Anterior cingulate cortex (tissue), 58 donors: Measurements from ENCODE around the gene PTPN13.
"Not testable (repeated sequence)": the region's sequence is repeated elsewhere in the genome, so short reads cannot be mapped to it uniquely, and the experiment has no call there.

Experiments
- DNase-seq, 58 donors: peaks; one replicate each; lab custom pipeline; 2025; lab: John Stamatoyannopoulos, UW

PTPN13 gene

DNA sequence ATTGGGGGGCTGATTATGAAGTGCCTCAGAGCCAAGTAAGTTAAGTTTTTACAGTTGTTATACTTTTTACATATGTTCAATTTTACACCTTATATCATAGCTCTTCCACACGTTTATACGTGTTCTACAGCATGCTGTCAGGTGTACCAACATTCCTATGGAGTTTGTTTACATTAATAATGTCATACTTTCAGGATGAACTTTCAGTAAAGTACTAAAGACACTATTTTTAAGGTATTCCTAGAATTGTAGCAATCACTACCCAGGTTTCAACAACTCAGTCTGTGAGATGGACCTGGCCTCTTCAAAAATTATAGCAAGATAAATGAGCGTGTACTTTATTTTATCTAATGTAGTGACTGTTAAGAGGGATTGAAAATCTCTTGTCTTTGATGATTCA lies 92.6 kb downstream of the PTPN13 start:
- no peak for DNase-seq

DNA sequence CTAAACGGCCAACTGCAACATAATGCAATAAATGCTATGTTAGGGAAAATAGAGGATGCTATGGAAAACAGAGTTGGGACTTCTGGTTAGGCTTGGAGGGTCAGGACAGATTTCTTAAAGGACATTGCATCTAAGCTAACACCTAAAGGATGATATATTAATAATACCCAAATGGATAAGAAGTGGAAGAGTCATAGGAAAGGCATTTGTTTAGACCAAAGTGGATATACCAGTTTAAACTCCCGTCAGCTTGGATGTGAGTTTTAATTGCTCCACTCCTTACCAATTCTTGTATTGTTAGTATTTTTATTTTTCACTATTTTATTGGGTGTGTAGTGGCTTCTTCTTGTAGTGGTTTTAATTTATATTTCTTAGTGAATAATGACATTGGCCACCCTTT lies 93.9 kb downstream of the PTPN13 start:
- DNase-seq: no peak

DNA sequence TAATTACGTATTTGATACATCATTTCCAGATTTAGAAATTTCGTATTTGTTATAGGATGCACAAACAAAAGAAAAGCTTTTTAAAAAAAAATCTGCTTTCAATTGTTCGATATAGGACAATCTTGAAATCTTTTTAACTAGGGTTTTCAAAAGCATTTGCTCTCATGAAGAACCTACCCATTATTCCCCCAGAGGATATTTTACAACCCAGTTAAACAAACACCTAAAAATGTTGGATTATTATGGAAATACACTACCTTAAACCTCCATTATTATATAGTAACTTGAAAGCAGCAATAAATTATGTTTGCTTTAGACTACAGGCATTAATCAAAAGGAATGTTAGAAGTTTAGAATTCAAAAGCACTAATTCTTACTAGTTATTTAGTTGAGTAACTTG lies 110.5 kb downstream of the PTPN13 start:
- DNase-seq: no peak

GRCh38 chr4:86706923-86707597 lies 112.9 kb downstream of the PTPN13 start:
- peak in 1 of 58 donors; percentile 1 for DNase-seq

DNA sequence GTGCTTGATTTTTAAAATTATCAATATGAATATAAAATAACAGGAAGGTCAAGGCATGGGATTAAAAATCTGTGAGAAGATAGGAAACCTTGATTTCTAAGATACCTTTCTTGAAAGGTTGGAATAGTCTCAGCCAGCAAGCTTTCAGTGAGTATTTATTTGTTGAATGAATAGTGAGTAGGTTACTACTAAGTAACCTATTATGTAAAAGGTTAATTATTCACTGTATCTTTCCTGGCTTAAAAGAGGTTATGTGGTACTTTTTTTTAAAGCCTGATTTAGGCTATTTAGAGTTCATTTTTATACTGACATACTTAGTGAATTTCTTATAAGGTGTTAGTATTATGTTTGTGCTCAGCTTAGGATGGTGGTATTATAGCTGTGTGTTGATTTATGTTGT lies 123.5 kb downstream of the PTPN13 start:
- DNase-seq: no peak

DNA sequence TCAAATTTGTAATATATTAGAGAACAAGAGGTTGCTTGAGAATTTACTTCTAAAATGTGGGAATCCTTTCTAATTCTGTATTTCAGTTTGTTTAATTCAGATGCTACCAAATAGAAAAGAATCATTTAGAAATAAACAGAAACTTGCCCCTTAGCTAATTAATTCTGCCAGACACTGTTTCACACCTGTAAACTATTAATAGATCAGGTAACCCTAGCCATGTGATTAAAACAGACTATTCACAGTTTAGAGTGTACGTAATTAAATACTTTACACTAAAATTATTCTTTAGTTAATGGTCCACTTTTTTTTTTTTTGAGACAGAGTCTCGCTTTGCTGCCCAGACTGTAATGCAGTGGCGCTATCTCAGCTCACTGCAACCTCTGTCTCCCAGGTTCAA lies 124.0 kb downstream of the PTPN13 start:
- DNase-seq: no peak

- DNase-seq: not testable (repeated sequence)
Measured at GRCh38 chr4:86719149-86719548, 125.0 kb downstream of the PTPN13 start.

DNA sequence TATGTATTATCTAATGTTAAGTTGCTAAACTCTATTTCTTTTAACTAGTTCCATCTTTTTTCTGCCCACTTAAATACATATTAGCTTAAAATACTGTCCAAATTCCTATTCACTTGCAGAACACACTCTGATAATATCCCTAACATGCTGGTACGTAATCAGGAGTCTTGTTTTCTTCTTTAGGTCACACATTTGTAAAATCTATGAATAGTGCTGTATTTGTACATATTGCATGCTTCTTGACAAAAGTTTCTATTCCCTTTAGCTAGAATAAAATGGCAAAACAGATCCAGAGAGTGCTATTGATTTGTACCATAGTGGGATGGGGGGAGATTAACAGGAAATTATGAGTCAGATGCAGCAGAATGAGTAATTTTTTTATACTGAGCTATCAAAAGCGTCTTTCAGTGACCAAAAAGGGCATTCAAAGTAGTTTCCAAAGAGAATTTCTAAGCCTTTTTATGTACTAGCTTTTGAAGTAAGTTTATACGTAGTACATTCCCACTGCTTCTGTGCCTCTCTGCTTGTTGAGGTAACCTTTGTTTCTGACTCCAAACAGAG lies 126.5 kb downstream of the PTPN13 start:
- DNase-seq: peak in 1 of 58 donors; percentile 33

DNA sequence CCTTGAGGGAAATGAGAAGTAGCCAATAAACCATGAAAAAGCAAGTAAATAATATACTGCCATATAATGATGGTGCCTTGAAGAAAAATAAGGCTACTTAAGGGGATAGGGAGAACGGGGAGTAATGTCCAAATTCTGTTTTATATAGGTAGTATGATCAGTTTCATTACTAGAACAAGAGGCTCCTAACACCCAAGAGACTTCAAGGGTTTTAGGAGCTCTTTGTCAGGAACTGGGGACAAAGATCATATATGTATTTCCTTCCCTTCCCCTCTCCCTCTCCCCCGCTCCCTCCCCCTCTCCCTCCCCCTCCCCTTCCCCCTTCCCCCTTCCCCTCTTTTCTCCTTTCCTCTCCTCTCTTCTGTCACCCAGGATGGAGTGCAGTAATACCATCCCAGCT lies 127.3 kb downstream of the PTPN13 start:
- DNase-seq: no peak

- DNase-seq: peak in 26 of 58 donors; percentile 0 to 57 (median 14)
Measured at GRCh38 chr4:86730310-86730709, 136.2 kb downstream of the PTPN13 start.

GRCh38 chr4:86737244-86737643 lies 143.1 kb downstream of the PTPN13 start:
- no peak for DNase-seq

- DNase-seq: no peak
Measured at GRCh38 chr4:86741846-86742245, 147.7 kb downstream of the PTPN13 start.

GRCh38 chr4:86744570-86744969 lies 150.5 kb downstream of the PTPN13 start:
- no peak for DNase-seq

DNA sequence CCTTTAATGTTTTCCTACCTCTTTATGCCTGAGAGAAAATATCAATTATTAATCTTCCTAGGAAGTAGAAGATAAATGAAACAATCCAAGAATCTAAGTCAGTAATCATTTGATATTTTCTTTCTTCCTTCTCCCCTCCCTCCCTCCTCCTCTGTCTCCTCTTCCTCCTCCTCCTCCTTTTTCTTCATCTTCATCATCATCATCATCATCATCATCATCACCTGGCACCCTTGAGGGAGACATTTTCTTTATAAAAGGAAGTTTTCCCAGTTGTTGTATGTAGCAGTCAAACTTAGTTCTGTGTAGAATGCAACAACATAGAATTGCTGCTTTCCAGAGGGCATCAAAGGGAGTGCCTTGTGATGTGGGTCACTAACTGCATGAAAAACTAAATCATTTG lies 155.0 kb downstream of the PTPN13 start:
- DNase-seq: no peak

- no peak for DNase-seq
Measured at GRCh38 chr4:86755388-86755787, 161.3 kb downstream of the PTPN13 start.

- DNase-seq: no peak
Measured at GRCh38 chr4:86757468-86757867, 163.4 kb downstream of the PTPN13 start.

DNA sequence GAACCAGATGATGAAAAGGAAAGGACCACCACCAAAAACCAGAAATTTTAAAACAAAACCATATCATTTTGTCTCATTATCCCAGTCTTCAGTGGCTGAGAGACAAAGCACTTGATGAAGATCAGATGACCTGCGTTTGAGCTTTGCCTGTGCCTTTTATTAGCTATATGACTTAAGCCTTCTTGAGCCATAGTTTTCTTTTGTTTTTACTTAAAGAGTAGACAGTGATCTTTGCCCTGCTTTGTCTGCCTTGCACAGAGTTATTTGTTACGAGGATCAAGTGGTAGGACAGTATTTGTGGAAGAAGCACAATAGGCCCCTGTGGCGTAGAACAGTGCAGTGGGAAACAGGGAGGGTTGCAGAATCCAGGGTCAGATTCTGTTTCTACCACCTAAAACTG lies 165.2 kb downstream of the PTPN13 start:
- DNase-seq: no peak

DNA sequence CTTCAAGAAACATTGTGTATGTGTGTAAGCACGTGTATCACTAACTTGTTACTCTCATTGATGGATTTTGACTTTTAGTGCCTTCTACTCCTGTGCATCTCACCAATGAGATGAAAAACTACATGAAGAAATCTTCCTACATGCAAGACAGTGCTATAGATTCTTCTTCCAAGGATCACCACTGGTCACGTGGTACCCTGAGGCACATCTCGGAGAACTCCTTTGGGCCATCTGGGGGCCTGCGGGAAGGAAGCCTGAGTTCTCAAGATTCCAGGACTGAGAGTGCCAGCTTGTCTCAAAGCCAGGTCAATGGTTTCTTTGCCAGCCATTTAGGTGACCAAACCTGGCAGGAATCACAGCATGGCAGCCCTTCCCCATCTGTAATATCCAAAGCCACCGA lies 168.5 kb downstream of the PTPN13 start:
- no peak for DNase-seq

DNA sequence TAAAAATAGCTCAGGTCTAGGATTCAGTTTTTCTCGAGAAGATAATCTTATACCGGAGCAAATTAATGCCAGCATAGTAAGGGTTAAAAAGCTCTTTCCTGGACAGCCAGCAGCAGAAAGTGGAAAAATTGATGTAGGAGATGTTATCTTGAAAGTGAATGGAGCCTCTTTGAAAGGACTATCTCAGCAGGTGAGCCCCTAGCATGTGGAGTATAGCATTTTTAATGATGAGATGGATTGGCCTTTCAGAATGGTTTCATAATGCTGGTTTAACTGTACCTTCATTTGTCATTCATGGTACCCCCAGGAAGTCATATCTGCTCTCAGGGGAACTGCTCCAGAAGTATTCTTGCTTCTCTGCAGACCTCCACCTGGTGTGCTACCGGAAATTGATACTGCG lies 175.7 kb downstream of the PTPN13 start:
- no peak for DNase-seq

DNA sequence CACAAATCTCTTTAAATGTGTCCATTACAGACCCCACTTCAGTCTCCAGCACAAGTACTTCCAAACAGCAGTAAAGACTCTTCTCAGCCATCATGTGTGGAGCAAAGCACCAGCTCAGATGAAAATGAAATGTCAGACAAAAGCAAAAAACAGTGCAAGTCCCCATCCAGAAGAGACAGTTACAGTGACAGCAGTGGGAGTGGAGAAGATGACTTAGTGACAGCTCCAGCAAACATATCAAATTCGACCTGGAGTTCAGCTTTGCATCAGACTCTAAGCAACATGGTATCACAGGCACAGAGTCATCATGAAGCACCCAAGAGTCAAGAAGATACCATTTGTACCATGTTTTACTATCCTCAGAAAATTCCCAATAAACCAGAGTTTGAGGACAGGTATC lies 177.0 kb downstream of the PTPN13 start:
- no peak for DNase-seq

- no peak for DNase-seq
Measured at GRCh38 chr4:86775061-86775460, 180.9 kb downstream of the PTPN13 start.

DNA sequence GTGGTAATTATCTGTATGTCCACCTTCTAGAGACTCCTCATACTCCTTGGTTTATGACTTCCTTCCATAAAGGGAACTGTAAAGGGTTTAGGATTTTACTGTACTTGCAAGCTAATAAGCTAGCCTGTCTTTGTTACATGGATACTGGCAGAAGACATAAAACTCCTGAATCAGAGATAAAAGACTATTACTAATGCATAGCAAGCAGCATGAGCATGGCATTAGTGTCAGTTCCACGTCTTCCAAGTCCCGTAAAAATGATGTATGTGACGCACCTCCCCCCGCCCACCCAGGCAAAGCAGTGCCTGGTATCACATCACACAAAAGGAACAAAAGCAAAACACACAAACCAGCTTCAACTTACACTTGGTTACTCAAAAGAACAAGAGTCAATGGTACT lies 184.1 kb downstream of the PTPN13 start:
- DNase-seq: peak in 3 of 58 donors; percentile 4 to 22 (median 6)

- DNase-seq: no peak
Measured at GRCh38 chr4:86788826-86789225, 194.7 kb downstream of the PTPN13 start.
